ENCODE results near the gene HNRNPA0. TPM values are rescaled to one million over a fixed set of nuclear protein-coding genes. Genes with fewer than 3 reads are reported as not detected.

HNRNPA0 gene
- total and polyA plus RNA-seq, 10 donors, result 11.2 to 32.3 (median 22.1) TPM

DNA sequence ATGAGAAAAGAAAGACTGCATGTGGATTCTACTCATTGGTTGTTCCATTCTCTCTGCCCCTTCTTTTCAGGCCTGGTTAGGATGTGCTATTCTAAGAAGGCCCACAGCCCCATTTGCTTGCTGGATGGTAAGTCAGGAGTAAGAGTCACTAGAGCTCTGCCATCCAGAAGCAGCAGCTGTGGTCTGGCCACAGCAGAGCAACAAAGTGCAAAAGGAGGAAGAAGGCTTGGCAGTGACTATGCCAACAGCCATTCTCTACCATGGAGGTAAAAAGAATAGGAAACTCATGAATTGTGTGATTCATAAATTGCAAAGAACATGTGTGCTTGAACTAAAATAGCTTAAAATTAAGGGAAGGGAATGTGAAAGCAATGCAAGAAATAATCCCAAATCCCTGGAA is 39.2 kb downstream of the HNRNPA0 start:
- intact Hi-C loops (cut with DNase I; ENCODE audit: low total_unique reads), result no loop called here
- Histone ChIP-seq H3K9me3 (peaks cover 0 to 23% (median 17%) of the 10 kb centered on the region in 8 donors), H3K4me1 (no peaks in the 10 kb centered on the region), H3K36me3 (peaks cover 0 to 13% (median 0%) of the 10 kb centered on the region in 6 donors), H3K27ac (no peak overlapping the region), H3K27me3 (replicated peaks in 1 of 7) (no peaks in the 10 kb centered on the region), H3K4me3 (no peak overlapping the region)
- TF ChIP-seq, protein P1, sequence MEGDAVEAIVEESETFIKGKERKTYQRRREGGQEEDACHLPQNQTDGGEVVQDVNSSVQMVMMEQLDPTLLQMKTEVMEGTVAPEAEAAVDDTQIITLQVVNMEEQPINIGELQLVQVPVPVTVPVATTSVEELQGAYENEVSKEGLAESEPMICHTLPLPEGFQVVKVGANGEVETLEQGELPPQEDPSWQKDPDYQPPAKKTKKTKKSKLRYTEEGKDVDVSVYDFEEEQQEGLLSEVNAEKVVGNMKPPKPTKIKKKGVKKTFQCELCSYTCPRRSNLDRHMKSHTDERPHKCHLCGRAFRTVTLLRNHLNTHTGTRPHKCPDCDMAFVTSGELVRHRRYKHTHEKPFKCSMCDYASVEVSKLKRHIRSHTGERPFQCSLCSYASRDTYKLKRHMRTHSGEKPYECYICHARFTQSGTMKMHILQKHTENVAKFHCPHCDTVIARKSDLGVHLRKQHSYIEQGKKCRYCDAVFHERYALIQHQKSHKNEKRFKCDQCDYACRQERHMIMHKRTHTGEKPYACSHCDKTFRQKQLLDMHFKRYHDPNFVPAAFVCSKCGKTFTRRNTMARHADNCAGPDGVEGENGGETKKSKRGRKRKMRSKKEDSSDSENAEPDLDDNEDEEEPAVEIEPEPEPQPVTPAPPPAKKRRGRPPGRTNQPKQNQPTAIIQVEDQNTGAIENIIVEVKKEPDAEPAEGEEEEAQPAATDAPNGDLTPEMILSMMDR (IDR thresholded peaks at IDR 0.05 in 8 of 11, conservative IDR thresholded peaks at IDR 0.05 in 3 of 11), result no peak
- TF ChIP-seq POLR2AphosphoS5 (IDR thresholded peaks at IDR 0.05) (no peak), POLR2A (IDR thresholded peaks at IDR 0.05) (no peak)
- DNase-seq, result no peak

DNA sequence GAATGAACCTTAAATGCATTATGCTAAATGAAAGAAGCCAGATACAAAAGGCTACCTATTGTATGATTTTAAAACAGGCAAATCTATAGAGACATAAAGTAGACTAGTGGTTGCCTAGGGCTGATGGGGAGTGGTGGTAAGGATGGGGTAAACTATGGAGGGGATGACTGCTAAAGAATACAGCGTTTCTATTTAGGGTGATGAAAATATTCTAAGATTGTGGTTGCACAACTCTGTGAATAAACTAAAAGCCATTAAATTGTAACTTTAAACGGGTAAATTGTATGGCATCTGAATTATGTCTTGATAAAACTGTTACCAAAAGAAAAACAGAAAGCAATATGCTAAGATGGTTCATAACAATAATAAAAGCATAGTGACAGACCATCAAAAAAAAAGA is 39.7 kb downstream of the HNRNPA0 start:
- WGBS, 5 donors, result 73 to 87% (median 77%) methylated on average over 2 of the region's 2 CpGs
- Histone ChIP-seq H3K27me3 (replicated peaks in 1 of 7) (no peaks in the 10 kb centered on the region), H3K4me1 (no peaks in the 10 kb centered on the region), H3K9me3 (peaks cover 0 to 23% (median 17%) of the 10 kb centered on the region in 8 donors), H3K4me3 (no peak overlapping the region), H3K27ac (no peak overlapping the region), H3K36me3 (peaks cover 0 to 12% (median 0%) of the 10 kb centered on the region in 6 donors)
- intact Hi-C loops (cut with DNase I; ENCODE audit: low total_unique reads), result no loop called here
- no peak for DNase-seq
- TF ChIP-seq POLR2AphosphoS5 (IDR thresholded peaks at IDR 0.05) (no peak), POLR2A (IDR thresholded peaks at IDR 0.05) (no peak)
- TF ChIP-seq, protein P1 (IDR thresholded peaks at IDR 0.05 in 8 of 11, conservative IDR thresholded peaks at IDR 0.05 in 3 of 11), result no peak

DNA sequence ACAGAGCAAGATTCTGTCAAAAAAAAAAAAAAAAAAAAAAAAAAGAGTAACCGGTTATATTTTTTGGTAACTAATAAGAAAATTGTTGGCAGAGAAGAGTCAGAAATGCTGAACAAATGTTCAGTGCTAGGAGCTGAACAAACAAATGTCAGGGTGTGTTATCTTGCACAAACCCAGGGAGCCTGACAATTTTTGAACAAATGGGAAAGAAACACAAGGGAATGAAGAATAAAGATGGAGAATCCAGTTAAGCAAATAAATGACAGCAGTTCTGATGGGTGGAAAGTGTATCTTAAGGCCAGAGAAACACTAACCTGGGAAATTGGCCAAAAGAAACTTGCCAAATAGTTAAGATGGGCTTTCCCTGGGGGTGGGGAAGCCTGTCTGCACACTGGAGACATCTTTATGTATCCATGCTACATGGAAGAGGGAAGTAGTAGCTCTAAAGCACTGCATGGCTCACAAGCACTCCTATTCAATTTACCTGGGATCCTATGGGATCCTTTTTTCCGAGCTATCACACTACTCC is 42.0 kb downstream of the HNRNPA0 start:
- Histone ChIP-seq H3K4me3 (no peak overlapping the region), H3K27me3 (replicated peaks in 1 of 7) (no peaks in the 10 kb centered on the region), H3K4me1 (no peaks in the 10 kb centered on the region), H3K36me3 (peaks cover 0 to 19% (median 0%) of the 10 kb centered on the region in 6 donors), H3K27ac (no peak overlapping the region), H3K9me3 (peaks cover 0 to 23% (median 17%) of the 10 kb centered on the region in 8 donors)
- TF ChIP-seq POLR2A (IDR thresholded peaks at IDR 0.05), result no peak
- no peak for TF ChIP-seq POLR2AphosphoS5 (IDR thresholded peaks at IDR 0.05)
- TF ChIP-seq, protein P1 (IDR thresholded peaks at IDR 0.05 in 8 of 11, conservative IDR thresholded peaks at IDR 0.05 in 3 of 11), result no peak
- intact Hi-C loops (cut with DNase I; ENCODE audit: low total_unique reads), result no loop called here
- WGBS, 5 donors, result 89 to 97% (median 95%) methylated on average over 2 of the region's 2 CpGs
- no peak for DNase-seq

DNA sequence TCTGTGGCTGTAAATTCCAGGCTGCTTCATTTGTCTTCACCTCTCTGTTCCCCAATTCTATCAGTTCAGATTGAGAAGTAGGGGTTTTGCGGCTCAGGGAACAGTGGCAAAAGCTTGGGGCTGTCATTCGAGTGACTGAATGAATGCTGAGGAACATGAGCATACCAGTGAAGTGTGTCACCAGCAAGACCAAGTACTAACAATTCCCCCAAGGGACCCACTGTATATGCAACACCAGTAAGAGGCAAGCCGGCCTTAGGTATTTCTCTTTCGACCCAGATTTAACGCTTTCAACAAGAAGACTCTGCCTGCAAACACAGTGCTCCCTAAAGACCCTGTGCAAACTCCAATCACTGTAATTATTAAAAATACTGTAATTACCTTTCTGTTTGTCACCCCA is 44.1 kb downstream of the HNRNPA0 start:
- 93 to 99% (median 96%) methylated on average over 5 of the region's 5 CpGs for WGBS, 5 donors
- peaks cover 0 to 23% (median 17%) of the 10 kb centered on the region in 8 donors for H3K9me3 ChIP-seq
- peaks cover 0 to 19% (median 0%) of the 10 kb centered on the region in 6 donors for H3K36me3 ChIP-seq
- TF ChIP-seq POLR2A (IDR thresholded peaks at IDR 0.05) (no peak), POLR2AphosphoS5 (IDR thresholded peaks at IDR 0.05) (no peak)
- TF ChIP-seq, protein P1 (IDR thresholded peaks at IDR 0.05 in 8 of 11, conservative IDR thresholded peaks at IDR 0.05 in 3 of 11), result no peak
- no peak overlapping the region for H3K27ac ChIP-seq
- no peak overlapping the region for H3K4me3 ChIP-seq
- H3K27me3 ChIP-seq (replicated peaks in 1 of 7), result no peaks in the 10 kb centered on the region
- no peak for DNase-seq
- H3K4me1 ChIP-seq, result no peaks in the 10 kb centered on the region
- intact Hi-C loops (cut with DNase I; ENCODE audit: low total_unique reads), result no loop called here

Measured in spleen (tissue), 11 donors.